ENCODE data around the gene KRTAP12-2.

DNA sequence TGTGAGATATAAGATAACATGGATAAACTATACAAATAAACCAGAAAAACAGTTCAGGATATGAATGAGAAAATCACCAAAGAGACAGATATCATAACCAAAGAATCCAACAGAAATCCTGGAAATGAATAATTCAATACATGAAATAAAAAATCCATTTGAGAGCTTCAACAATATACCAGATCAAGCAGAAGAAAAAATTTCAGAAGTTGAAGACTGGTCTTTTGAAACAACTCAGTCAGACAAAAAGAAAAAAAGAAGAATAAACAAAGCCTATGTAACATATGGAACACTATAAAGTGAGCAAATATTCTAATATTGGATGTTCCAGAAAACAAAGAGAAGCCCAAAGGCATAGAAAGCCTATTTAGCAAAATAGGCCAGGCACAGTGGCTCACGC, 5.2 kb upstream of the KRTAP12-2 start:
- TF ChIP-seq, protein P1, sequence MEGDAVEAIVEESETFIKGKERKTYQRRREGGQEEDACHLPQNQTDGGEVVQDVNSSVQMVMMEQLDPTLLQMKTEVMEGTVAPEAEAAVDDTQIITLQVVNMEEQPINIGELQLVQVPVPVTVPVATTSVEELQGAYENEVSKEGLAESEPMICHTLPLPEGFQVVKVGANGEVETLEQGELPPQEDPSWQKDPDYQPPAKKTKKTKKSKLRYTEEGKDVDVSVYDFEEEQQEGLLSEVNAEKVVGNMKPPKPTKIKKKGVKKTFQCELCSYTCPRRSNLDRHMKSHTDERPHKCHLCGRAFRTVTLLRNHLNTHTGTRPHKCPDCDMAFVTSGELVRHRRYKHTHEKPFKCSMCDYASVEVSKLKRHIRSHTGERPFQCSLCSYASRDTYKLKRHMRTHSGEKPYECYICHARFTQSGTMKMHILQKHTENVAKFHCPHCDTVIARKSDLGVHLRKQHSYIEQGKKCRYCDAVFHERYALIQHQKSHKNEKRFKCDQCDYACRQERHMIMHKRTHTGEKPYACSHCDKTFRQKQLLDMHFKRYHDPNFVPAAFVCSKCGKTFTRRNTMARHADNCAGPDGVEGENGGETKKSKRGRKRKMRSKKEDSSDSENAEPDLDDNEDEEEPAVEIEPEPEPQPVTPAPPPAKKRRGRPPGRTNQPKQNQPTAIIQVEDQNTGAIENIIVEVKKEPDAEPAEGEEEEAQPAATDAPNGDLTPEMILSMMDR (IDR thresholded peaks at IDR 0.05), result no peak
- TF ChIP-seq POLR2AphosphoS5 (IDR thresholded peaks at IDR 0.05), result no peak
